ENCODE results near the gene NFIA.
A peak's percentile ranks its signal among the peaks of the same experiment; 100 is the strongest.
"Not testable (repeated sequence)": the region's sequence is repeated elsewhere in the genome, so short reads cannot be mapped to it uniquely, and the experiment has no call there.

The NFIA gene

DNA sequence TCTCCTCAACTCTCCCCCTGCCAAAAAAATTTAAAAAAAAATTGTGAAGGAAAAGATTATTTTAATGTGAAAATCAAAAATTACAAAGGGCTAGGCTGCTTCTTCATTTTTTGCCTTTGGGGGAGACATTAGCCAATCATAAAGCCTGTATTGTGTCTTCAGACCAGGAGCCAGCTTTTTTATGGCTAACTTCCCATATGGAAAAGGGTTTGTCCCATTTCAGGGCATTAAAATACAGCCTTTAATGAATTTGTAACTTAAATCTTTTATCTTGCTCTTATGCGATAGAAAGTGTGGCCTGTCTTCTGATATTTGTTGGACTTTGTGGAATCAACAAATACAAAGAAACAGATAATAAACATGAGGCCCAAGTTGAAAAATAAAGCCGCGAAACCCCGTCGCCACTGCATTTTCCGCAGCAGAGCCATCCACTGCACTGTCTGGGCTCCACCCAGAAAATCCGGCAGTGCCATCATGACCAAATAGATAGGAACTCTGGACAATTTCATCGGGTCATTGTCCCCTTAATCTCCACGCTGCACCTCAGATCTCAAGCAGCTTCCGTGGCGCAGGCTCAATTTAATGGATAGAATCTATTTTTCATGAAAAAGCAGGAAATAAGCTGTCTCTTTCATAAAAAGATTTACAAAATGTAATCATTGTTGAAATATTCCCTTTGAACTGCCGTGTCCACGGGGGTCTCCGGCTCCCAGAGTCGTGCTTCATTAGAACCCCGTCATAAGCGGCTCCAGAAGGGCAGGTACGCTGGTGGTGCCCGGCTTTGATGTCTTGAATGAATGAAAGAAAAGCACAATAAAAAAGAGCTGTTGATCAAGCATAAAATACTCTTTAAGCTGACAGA, 365.0 kb downstream of the NFIA start:
- DNase-seq (ENCODE audit: low read depth in 2 of 3, low spot score in 2 of 3): no peak

GRCh38 chr1:61447968-61448430, 365.6 kb downstream of the NFIA start:
- DNase-seq (ENCODE audit: low read depth in 2 of 3, low spot score in 2 of 3): no peak

GRCh38 chr1:61448914-61449313, 366.6 kb downstream of the NFIA start:
- DNase-seq (ENCODE audit: low read depth in 2 of 3, low spot score in 2 of 3): no peak

DNA sequence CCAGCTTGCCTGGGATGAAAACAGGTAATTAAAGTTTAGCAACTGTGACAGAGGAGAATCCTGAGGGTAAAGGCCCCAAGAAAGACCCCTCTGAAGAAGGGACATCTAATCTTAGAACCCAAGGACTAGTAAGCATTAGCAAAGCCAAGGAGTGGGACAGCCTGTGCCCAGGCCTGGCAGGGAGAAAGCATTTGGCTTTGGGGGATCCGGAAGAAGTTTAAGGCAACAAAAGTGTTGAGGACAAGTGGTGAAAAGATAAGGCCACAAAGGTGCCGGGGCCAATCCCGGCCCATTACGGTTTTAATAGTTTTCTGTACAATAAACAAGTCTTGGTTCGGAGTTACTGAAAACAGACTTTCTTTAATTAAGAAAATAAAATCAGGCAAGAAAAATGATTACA, 367.0 kb downstream of the NFIA start:
- DNase-seq (ENCODE audit: low read depth in 2 of 3, low spot score in 2 of 3): no peak

DNA sequence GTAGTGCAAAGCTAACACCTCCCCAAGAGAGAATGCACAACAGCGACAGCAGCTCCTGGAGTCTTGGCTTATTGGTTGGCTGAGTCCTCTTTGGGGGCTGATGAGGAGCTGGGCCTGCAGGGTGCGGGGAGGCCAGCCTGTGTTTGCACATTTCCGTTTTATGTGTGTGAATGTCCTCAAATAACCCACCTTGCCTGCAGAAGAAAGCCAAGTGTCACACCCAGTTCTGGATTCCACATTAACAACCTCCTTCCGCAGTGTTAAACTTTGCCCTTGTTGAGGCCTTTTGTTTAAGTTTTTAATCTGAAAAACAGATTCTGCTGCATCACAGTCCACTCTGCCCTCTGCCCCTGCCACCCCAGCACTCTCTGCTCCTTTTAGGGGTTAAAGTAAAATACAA, 368.1 kb downstream of the NFIA start:
- no peak for DNase-seq (ENCODE audit: low read depth in 2 of 3, low spot score in 2 of 3)

GRCh38 chr1:61450872-61451571, 368.7 kb downstream of the NFIA start:
- no peak for DNase-seq (ENCODE audit: low read depth in 2 of 3, low spot score in 2 of 3)

DNA sequence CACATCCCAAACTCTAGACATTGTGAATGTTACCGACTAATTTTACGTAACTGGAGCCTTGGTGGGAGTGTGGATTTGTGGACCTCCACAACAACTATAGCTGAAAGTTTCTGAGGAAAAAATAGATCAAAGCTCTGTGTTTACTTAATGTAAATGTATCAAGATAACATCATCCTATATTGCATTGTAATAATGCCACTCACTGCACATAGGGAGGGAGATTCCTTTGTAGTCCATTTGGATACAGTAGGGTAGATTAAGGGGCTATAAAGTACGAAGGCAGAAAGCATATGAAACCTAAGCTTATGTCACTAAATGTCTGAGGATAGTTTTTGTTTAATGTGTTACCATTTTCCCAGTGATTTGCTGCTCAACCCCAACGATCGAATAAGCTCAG, 369.2 kb downstream of the NFIA start:
- no peak for DNase-seq (ENCODE audit: low read depth in 2 of 3, low spot score in 2 of 3)

DNA sequence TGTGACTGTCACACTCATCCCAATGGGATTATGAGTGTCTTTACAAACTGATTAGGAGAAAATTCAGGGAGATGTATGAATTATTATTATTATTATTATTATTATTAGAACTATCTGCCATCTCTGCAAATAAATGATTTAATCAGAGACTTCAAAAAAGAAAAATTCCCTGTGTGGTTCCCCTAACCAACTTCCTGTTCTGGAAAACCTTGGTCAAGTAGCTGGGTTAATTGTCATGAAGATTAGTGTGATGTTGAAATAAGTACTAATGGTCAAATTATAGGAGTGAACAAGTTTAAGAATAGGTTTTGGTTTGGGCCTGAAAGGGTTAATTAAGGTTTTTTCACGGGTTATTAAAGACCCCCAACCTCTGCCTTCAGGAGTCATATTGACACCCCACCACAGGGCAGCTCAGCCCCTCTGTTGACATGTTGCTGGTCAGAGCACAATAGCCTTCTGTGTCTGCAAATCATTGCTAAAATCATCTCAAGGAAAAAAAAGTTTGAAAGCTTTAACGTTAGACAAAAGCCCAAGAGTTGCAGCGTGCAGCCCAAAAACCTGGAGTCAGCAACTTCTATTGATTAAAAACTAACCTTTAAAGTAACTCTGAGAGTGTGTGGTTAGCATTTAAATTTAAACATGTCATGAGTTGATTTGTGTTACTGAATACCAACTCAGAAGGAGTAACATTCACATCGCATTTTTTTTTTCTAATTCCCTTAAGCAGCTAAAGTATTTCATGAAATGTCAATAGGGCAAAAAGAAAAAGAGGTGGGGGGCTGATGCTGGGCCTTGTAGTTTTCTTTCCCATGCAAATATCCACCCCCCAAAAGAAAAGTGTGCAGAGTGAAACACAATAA, 370.0 kb downstream of the NFIA start:
- no peak for DNase-seq (ENCODE audit: low read depth in 2 of 3, low spot score in 2 of 3)

GRCh38 chr1:61453111-61453961, 371.0 kb downstream of the NFIA start:
- peak in 2 of 3 experiments; percentile 8 to 18 for DNase-seq (ENCODE audit: low read depth in 2 of 3, low spot score in 2 of 3)

- DNase-seq (ENCODE audit: low read depth in 2 of 3, low spot score in 2 of 3): no peak
These were observed 373.0 kb downstream of the NFIA start for GRCh38 chr1:61455400-61455799.

GRCh38 chr1:61457526-61458040, 375.2 kb downstream of the NFIA start:
- no peak for DNase-seq (ENCODE audit: low read depth in 2 of 3, low spot score in 2 of 3)

GRCh38 chr1:61459345-61459744, 377.0 kb downstream of the NFIA start:
- no peak for DNase-seq (ENCODE audit: low read depth in 2 of 3, low spot score in 2 of 3)

- DNase-seq (ENCODE audit: low read depth in 2 of 3, low spot score in 2 of 3): no peak
These were observed 377.8 kb downstream of the NFIA start for GRCh38 chr1:61460191-61460590.

DNA sequence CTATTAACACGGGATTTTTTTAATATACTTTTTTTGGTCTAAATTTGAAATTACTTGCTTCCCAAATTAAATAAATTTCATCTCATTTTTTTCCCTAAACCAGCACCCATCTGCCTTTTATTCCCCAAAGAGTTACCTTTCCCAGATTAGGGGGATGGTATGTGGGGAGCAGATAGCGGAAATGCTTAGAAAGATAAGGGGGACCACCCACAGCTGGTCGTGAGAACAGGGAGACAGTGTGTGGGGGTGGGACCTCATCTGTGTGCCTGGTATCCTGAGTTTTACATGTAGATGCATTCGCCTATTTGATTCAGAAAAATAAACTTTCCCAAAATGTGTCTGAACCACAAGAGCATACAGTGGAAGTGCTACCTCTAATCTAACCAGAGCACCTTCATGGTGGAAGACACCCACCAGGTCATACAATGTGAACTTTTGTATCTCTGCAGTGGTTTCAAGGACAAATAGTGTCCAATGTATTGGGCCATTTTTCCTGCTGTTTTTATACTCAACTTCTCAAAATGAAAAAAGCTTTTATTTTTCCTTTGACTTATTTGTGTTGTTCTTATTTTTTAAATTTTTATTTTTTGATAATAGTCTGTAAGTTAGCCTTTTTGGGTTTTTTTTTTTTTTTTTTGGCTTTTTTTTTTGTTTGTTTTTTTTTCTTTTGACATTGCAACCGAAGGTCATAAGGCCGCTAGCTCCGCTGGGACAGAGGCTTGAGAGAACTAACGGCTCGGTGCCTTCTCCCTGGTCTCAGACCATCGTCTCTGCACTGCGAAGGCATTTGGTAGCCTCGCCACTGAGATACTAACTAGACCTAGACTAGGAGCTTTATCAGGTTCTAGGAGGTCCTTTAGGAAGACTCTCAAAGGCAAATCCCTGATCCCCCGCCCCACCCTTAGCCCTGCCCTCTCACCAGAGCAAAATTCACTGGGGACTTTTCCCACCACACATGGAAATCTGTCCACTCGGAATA, 379.3 kb downstream of the NFIA start:
- no peak for DNase-seq (ENCODE audit: low read depth in 2 of 3, low spot score in 2 of 3)

DNA sequence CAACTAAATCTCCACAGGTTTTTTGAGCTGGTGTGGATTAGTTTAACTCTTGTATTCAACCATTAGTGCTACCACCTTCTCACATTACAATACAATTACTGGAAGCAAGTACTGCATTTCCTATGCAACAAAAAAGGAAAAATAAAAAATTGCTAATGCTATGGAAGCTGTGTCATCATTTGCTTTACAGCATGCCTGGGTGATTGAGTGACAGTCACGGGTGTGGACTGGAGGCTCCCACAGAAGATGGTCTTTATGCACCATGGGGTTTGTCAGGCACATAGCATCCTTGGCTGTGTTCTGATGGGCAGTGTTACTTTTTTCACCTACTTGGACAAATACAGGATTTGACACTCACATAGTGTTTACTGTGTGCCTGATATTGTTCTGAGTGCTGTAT, 380.3 kb downstream of the NFIA start:
- no peak for DNase-seq (ENCODE audit: low read depth in 2 of 3, low spot score in 2 of 3)

DNA sequence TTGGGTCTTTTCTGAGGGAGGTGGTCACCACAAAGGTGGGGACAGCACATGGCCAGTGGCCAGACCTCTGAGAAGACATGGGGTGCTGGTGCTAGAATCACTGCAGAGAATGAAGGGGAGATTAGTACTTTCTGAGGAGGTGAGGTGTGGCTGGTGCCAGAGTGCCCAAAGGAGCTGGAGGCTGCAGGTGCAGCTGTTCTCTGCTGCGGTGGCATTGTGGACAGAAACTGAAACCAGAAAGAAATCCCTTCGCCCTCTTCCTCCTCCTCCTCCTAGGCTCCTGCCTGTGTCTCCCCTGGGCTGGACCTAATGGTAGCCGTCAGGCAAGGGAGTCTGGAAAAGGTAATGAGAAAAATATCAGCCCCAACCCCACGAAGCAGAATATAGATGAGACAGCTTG, 380.9 kb downstream of the NFIA start:
- no peak for DNase-seq (ENCODE audit: low read depth in 2 of 3, low spot score in 2 of 3)

DNA sequence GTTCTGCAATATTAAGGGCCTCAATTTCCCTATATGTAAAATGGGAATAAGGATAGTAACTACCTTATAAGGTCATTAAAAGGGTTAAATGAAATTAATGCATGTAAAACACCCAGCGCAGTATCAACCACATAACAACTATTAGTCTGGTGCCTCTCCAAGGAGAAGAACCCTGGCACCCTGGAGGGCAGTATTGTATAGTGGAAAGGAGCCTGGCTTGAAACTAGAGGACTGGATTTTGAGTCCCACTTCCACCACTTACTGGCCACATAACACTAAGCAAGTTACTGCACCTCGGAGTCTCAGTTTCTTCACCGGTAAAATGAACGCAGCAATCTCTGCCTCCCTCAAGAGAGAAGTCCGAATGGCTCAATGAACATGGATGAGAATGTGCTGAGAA, 385.5 kb downstream of the NFIA start:
- DNase-seq (ENCODE audit: low read depth in 2 of 3, low spot score in 2 of 3): not testable (repeated sequence)

DNA sequence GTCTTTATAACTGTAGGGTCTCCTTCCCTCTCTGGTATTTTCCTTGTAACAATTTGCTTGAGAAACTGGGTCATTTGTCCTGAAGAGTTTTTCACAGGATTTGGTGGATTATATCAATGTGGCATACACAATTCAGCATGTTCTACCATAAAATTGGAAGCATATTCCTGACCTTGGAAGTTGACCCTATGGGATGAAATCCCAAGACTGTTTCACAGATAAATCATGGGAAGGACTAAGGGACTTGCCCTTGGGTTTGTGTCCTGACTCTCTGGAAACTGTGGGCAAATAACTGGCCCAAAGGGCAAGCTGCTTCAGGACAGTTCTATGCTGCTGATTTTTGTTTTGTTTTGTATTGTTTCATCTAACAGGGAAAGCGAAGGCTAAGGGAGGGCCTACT, 387.0 kb downstream of the NFIA start:
- DNase-seq (ENCODE audit: low read depth in 2 of 3, low spot score in 2 of 3): no peak

DNA sequence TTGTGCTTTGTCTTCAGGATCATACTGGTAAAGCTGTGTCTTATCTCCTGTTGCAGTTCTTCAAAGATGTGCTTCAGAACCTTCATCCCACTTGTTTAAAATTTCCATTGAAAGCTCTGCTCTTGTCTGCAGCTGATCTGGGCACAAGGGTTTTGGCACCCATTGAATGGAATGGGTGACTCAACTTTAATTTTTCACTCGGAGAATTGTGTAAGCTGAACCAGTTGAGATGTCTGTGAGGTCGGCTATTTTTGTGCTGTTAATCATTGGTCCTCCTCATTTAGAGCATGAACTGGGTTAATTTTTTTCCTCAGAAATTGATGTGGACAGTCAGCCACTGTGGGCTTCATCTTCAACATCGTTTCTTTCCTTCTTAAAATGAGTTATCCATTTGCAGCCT, 390.5 kb downstream of the NFIA start:
- DNase-seq (ENCODE audit: low read depth in 2 of 3, low spot score in 2 of 3): no peak

Measured in activated CD8-positive, alpha-beta memory T cell treated with anti-CD3 and anti-CD28 coated beads for 48 hours (primary cell).